Renal cortex interstitium (tissue), 15 donors: ENCODE data around the gene UFL1. TPM values are rescaled to one million over a fixed set of nuclear protein-coding genes. Genes with fewer than 3 reads are reported as not detected.
"Not testable (repeated sequence)": the region's sequence is repeated elsewhere in the genome, so short reads cannot be mapped to it uniquely, and the experiment has no call there.

Experiments used
- DNase-seq, 11 donors: peaks; one replicate each; pipeline ENCODE4 v3.0.0-alpha.2; 2013; ENCODE audit warnings: low read depth in 9 of 11, low spot score in 4 of 11; ENCODE audit errors: extremely low read depth in 1 of 11
- long read RNA-seq, 16 experiments: transcript quantifications; one replicate each; lab custom pipeline, GENCODE V29; 2026
- polyA plus RNA-seq, 3 donors: library from polyadenylated mRNA; unstranded; fragments of 120-200 nt; gene quantifications; one replicate each; pipeline ENCODE4 v1.2.1, GENCODE V29; 2013; ENCODE audit not compliant: insufficient read length in 3 of 3

Gene UFL1
- 10 to 100 TPM; 38.6 to 44.4 (median 44.3) TPM for polyA plus RNA-seq
- long read RNA-seq, donor 1, full-length matches to known transcripts = 1 of 1 reads
- long read RNA-seq, donor 1, partial matches to known transcripts = 0 of 1 reads
- long read RNA-seq, donor 1, other reads (novel, unspliced or antisense) = 0 of 1 reads
- long read RNA-seq, donor 2 = 0 reads
- long read RNA-seq, donor 3, full-length matches to known transcripts = 3 of 8 reads
- long read RNA-seq, donor 3, partial matches to known transcripts = 5 of 8 reads
- long read RNA-seq, donor 3, other reads (novel, unspliced or antisense) = 0 of 8 reads
- long read RNA-seq, donor 4 = 0 reads
- long read RNA-seq, donor 5 = 0 reads
- long read RNA-seq, donor 6, partial matches to known transcripts = 0 of 1 reads
- long read RNA-seq, donor 6, other reads (novel, unspliced or antisense) = 0 of 1 reads
- long read RNA-seq, donor 7, full-length matches to known transcripts = 2 of 2 reads
- long read RNA-seq, donor 7, partial matches to known transcripts = 0 of 2 reads
- long read RNA-seq, donor 7, other reads (novel, unspliced or antisense) = 0 of 2 reads
- long read RNA-seq, donor 8 = 0 reads
- long read RNA-seq, donor 9, full-length matches to known transcripts = 3 of 9 reads
- long read RNA-seq, donor 9, partial matches to known transcripts = 6 of 9 reads
- long read RNA-seq, donor 9, other reads (novel, unspliced or antisense) = 0 of 9 reads
- long read RNA-seq, donor 10, partial matches to known transcripts = 0 of 1 reads
- long read RNA-seq, donor 10, other reads (novel, unspliced or antisense) = 0 of 1 reads
- long read RNA-seq, donor 11 = 0 reads
- long read RNA-seq, donor 12, partial matches to known transcripts = 0 of 1 reads
- long read RNA-seq, donor 12, other reads (novel, unspliced or antisense) = 0 of 1 reads
- long read RNA-seq, donor 13 = 0 reads
- long read RNA-seq, donor 14, full-length matches to known transcripts = 1 of 12 reads
- long read RNA-seq, donor 14, partial matches to known transcripts = 11 of 12 reads
- long read RNA-seq, donor 14, other reads (novel, unspliced or antisense) = 0 of 12 reads
- long read RNA-seq, donor 15, full-length matches to known transcripts = 1 of 1 reads
- long read RNA-seq, donor 15, partial matches to known transcripts = 0 of 1 reads
- long read RNA-seq, donor 15, other reads (novel, unspliced or antisense) = 0 of 1 reads
- long read RNA-seq, donor 16, full-length matches to known transcripts = 6 of 12 reads
- long read RNA-seq, donor 16, partial matches to known transcripts = 6 of 12 reads
- long read RNA-seq, donor 16, other reads (novel, unspliced or antisense) = 0 of 12 reads

DNA sequence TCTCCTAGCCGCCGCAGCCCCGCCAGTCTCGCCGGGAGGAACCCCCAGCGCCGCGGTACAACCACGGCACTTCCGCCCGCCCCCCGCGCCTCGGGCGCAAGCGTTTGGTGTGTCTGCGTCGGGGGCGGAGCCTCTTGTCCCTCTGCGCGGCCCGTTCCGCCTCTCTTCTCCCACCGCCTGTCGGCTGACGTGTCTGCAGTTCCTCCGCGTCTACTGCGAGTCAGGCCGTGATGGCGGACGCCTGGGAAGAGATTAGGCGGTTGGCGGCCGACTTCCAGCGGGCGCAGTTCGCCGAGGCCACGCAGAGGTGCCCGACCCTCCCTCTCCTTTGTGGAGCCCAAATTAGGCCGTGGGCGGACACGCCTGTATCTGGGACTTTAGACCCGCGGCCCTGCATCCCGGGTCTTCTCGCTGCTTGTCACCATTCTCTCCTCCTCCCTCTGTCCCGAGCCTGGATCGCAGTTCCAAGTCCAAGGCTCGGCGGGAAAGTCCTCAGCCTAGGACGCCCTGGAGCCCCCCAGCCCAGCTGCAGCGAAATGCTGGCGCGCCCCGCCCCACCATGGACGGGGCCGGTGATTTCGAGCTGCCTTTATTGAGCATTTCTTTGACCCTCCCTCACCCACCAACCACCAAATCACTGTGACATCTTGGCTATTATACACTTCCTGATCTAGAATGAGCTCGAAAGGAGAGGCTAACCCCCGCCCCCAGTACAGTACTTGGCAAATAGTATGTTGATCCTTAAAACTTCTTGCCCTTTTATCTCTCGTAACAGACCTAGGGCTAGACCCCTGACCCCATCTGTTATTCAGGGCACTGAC, at the start of gene UFL1:
TSS of gene UFL1 (plus strand) at position 163 of the 821 bp plus-strand sequence. CDS start at position 231, 68 bp downstream.
- DNase-seq = peak; percentile 78 to 93 (median 90)

DNA sequence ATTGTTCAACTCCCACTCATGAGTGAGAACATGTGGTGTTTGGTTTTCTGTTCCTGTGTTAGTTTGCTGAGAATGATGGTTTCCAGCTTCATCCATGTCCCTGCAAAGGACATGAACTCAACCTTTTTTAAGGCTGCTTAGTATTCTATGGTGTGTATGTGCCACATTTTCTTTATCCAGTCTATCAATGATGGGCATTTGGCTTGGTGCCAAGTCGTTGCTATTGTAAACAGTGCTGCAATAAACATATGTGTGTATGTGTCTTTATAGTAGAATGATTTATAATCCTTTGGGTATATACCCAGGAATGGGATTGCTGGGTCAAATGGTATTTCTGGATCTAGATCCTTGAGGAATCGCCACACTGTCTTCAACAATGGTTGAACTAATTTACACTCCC, 49.3 kb upstream of the UFL1 start:
- not testable (repeated sequence) for DNase-seq

DNA sequence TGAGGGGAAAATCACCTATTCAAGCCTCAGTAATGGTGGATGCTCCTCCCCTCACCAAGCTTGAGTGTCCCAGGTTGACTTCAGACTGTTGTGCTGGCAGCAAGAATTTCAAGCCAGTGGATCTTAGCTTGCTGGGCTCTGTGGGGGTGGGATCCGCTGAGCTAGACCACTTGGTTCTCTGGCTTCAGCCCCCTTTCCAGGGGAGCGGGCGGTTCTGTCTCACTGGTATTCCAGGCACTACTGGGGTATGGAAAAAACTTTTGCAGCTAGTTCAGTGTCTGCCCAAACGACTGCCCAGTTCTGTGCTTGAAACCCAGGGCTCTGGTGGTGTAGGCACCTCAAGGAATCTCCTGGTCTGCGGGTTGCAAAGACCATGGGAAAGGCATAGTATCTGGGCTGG, 42.9 kb upstream of the UFL1 start:
- DNase-seq = no peak

DNA sequence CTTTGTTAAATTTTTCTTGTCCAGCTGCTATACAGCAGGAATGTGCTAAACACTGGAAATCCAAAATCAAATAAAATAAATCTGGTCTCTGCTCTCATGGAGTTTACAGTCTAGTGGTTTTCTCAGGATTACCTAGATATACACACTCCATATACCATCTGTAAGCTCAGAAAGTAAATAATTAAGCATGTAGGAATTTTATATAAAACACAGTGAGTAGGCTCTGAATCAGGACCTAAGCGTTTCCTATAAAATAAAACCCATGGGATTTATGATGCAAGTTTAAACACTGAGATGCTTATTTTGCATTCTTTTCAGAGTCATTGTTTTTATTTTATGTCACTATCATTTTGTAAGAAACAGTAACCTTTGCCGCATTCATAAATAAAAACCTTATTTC, 29.7 kb upstream of the UFL1 start:
- no peak for DNase-seq

DNA sequence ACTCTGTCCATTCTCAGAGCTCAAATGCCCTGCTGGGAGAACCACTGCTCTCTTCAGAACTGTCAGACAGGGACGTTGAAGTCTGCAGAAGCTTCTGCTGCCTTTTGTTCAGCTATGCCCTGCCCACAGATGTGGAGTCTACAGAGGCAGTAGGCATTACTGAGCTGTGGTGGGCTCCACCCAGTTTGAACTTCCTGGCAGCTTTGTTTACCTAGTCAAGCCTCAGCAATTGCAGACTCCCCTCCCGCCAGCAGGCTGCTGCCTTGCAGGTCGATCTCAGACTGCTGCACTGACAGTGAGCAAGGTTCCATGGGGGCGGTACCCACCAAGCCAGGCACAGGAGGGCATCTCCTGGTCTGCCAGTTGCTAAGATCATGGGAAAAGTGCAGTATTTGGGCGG, 21.8 kb upstream of the UFL1 start:
- no peak for DNase-seq

DNA sequence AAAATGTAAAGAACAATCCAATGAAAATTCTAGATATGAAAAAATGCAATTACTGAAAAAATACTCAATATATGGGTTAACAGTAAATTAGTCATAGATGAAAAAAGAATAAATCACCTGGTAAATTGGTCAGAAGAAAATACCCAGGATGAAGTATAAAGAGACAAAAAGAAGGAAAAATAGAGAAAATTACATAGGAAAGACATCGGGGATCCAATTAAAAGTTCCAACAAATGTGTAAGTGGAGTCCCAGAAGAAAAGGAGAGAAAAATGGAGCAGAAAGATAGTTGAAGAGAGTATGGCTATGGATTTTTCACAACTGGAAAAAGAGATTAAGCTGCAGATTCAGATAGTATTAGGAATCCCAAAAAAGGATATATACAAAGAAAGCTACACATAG, 18.7 kb upstream of the UFL1 start:
- no peak for DNase-seq

DNA sequence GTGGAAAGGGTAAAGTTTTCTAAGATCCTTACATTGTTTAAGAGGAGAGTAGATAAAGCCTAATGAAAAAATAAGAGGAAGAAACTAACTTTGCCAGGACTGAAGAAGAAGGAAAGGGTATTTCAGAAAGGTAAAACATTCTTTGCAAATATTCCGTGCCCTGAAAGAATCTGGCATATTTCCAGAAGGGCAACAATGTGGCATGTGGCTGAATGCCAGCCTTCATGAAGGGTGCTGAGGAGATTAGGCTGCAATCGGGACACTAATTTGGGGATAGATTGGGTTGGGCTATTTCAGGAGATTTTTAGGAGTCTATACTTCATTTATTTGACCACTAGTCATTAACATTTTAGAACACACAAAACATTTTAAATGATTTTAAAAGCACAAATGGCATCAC, 16.2 kb upstream of the UFL1 start:
- no peak for DNase-seq

DNA sequence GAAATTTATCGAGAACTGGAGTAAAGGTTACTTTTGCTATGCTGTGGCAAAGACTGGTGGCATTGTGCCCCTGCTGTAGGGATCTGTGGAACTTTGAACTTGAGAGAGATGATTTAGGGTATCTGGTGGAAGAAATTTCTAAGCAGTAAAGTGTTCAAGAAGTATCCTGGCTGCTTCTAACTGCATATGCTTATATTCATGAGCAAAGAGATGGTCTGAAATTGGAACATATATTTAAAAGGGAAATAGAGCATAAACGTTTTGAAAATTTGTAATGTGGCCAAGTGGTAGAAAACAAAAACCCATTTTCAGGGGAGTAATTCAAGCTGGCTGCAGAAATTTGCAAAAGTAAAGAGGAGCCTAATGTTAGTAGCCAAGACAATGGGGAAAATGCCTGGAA, 12.3 kb upstream of the UFL1 start:
- no peak for DNase-seq

DNA sequence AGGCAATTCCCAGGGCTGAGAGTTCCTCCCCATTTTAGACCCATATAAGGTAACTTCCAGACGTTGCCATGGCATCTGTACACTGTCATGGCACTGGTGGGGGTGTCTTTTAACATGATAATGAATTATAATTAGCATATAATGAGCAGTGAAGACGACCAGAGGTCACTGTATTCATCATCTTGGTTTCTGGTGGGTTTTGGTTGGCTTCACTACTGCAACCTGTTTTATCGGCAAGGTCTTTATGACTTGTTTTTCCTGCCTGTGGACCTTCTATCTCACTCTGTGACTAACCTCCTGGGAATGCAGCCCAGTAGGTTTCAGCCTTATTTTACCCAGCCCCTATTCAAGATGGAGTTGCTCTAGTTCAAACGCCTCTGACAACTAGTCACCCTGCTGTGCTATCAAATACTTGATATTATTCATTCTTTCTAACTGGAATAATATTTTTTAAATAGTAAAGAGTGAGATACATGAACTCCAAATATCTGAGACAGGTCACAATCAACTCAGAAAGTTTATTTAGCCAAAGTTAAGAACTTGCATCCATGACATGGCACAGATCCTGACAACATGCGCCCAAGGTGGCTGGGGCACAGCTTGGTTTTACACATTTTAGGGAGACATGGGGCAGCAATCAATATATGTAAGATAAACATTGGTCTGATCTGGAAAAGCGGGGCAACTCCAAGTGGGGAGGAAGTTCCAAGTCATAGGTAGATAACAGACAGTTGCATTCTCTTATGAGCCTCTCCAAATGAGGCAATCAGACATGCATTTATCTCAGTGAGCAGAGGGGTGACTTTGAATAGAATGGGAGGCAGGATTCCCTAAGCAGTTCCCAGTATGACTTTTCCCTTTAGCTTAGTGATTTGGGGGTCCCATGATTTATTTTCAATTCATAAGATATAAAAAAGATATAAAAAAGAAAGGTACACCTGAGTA, 1.2 kb upstream of the UFL1 start:
- DNase-seq = peak in 2 of 11 donors; percentile 3 to 9

DNA sequence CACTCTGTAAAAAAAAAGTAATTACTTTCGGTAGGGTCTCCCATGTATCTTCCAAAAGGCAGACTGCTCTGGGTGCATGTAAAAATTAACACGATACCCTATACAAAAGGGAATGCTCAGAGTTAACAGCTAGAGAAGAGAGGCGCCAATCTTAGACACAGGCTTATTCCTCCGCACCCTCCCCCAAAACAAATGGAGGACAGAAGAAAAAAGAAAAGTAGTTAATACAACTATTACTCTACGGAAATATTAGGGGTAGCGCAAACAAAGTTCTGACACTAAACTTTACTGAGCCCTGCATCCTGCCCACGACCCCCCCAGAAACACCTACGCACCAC, 331 bp upstream of the UFL1 start:
- DNase-seq = peak in 2 of 11 donors; percentile 44 to 59

DNA sequence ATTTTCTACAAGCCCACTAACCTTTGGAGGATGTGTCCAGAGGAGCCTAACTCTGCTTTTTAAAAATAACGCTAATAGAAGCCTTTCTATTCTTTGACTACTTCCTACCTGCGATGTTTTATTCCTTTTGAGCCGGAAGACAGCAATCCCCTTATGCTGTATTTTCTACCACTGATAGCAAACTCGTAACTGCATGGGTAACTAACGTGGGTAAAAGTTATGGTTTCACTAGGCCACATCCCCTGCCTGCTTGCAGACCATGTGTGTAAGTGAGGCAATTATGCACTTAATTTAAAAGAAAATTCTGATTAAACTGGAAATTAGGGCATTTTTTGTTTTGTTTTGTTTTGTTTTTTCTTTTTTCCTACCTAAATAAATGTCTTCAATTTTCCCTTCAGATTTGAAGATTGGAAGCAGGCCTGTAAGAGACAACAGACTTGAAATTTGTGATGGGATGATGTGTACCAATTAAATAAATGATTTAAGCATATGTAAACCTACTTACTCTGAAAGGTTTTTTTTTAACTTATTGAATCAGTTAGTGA, 931 bp downstream of the UFL1 start:
- DNase-seq = peak in 1 of 11 donors; percentile 4

DNA sequence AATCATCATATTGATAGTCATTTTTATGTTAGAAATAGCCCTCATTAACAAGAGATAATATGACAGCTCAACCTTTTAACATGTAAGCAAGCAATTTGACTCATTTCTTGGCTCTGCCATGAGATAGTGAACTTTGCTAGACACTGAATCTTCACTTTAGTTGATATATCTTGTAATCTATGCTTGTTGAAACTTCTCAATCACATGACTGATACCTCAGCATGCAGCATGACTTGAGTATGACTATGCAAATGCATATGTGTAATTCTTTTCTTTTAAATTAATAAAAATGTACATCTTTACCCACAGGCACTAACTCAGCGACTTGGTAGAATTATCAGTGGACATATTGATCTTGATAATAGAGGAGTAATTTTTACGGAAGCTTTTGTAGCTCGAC, 6.6 kb downstream of the UFL1 start:
- no peak for DNase-seq

DNA sequence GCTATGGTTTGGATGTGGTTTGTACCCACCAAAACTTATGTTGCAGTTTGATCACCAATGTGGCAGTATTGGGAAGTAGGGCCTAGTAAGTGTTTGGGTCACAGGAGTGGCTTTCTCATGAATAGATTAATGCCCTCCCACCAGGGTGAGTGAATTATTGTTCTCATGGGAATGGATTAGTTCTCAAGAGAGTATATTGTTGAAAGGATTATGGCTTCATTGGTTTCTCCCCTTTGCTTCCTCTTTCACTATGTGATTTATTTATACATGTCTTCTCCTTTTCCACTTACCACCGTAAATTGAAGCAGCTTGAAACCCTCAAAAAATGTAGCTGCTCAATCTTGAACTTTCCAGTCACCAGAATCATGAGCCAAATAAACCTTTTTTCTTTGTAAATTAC, 10.8 kb downstream of the UFL1 start:
- DNase-seq = no peak

DNA sequence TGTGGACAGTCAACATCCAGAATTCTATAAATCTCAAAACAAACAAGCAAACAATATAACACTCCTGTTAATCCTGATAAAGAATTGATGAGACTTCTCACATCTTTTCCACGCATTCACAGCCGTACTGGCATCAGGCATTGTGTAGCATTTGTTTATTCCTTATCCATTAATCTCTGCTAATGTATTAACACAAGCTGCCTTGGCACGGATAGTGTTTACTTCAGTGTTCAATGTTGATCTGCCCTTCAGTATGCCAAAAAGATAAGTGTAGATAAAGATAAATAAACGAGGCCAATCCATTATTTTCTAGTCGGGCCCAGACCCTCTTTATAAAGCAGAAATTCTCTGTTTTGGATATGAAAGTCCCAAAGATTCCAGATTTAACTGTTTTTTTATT, 16.1 kb downstream of the UFL1 start:
- no peak for DNase-seq

DNA sequence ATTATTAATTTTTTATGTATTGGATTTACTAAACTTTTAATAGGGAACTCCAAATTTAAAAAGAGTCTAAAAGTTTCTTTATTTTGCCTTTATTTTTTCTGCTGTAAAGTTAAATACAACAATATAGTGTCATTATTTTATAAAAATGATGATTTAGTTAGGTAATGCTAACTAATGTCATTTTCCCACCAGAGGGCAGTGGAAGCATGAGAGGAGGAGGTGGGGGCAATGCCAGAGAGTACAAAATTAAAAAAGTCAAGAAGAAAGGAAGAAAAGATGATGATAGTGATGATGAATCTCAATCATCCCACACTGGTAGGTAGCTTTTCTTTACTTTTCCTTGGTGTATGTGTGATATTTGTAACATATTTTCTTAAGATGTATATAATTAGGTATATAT, 21.1 kb downstream of the UFL1 start:
- no peak for DNase-seq

DNA sequence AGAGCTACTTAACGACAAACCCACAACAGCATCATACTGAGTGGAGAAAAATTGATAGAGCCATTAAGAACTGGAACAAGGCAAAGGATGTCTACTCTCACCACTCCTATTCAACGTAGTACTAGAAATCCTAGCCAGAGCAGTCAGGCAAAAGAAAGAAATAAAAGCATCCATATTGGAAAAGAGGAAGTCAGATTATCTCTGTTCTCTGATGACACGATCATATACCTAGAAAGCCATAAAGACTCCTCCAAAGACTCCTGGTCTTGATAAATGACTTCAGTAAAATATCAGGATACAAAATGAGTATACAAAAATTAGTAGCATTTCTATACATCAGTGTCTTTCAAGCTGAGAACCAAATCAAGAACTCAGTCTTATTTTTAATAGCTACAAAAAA, 24.3 kb downstream of the UFL1 start:
- no peak for DNase-seq

DNA sequence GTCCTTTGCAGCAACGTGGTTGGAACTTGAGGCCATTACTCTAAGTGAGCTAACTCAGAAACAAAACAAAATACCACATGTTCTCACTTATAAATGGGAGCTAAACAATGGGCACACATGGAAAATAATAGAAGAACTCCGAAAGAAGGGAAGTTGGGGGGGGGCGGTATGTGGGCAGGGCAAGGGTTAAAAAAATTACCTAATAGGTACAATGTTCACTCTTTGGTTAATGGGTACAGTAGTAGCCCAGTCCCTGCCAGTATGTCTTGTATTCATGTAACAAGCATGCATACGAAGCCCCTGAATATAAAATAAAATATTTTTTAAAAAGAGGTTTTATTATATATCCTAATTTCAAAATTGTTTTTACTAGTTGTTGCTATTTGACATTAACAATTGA, 26.0 kb downstream of the UFL1 start:
- no peak for DNase-seq
